GM18861 (cell line): ENCODE measurements around the gene GNA15.
"Not testable (repeated sequence)": the region's sequence is repeated elsewhere in the genome, so short reads cannot be mapped to it uniquely, and the experiment has no call there.

Source experiments
- ATAC-seq: cut with Tn5 transposase; IDR thresholded peaks from one replicate; pipeline ENCODE4 v1.9.1; 2021; ENCODE audit not compliant: unreplicated experiment

The GNA15 gene

GRCh38 chr19:3188627-3189596 lies 53.1 kb downstream of the GNA15 start:
- ATAC-seq: no peak

GRCh38 chr19:3189702-3190469 lies 54.1 kb downstream of the GNA15 start:
- ATAC-seq: no peak

- no peak for ATAC-seq
Measured at GRCh38 chr19:3190470-3190770, 54.6 kb downstream of the GNA15 start.

GRCh38 chr19:3190921-3191805 lies 55.3 kb downstream of the GNA15 start:
- ATAC-seq: no peak

GRCh38 chr19:3191806-3192104 lies 55.9 kb downstream of the GNA15 start:
- ATAC-seq: not testable (repeated sequence)

GRCh38 chr19:3192228-3192635 lies 56.4 kb downstream of the GNA15 start:
- no peak for ATAC-seq

- no peak for ATAC-seq
Measured at GRCh38 chr19:3192684-3193083, 56.9 kb downstream of the GNA15 start.

- ATAC-seq: no peak
Measured at GRCh38 chr19:3193256-3194105, 57.6 kb downstream of the GNA15 start.

- no peak for ATAC-seq
Measured at GRCh38 chr19:3194106-3195087, 58.6 kb downstream of the GNA15 start.

- ATAC-seq: no peak
Measured at GRCh38 chr19:3196064-3196932, 60.5 kb downstream of the GNA15 start.

- ATAC-seq: no peak
Measured at GRCh38 chr19:3196933-3197205, 61.0 kb downstream of the GNA15 start.

- ATAC-seq: no peak
Measured at GRCh38 chr19:3198901-3199700, 63.3 kb downstream of the GNA15 start.

- no peak for ATAC-seq
Measured at GRCh38 chr19:3201072-3201700, 65.4 kb downstream of the GNA15 start.

GRCh38 chr19:3201911-3202310 lies 66.1 kb downstream of the GNA15 start:
- no peak for ATAC-seq

- no peak for ATAC-seq
Measured at GRCh38 chr19:3202346-3202745, 66.5 kb downstream of the GNA15 start.

- ATAC-seq: not testable (repeated sequence)
Measured at GRCh38 chr19:3202895-3203294, 67.1 kb downstream of the GNA15 start.
